K562 (cell line): ENCODE results near the gene BMI1. TPM values are rescaled to one million over a fixed set of nuclear protein-coding genes. Genes with fewer than 3 reads are reported as not detected.

ENCODE experiments used
- CHD1 ChIP-seq: fragments of 200-600 bp; sonication (generic); IDR thresholded peaks from one replicate; pipeline ENCODE4 v1.6.1; 2012; ENCODE audit warnings: mild to moderate bottlenecking, moderate library complexity, low read length, inconsistent platforms
- CHD2 ChIP-seq: IDR thresholded peaks from 2 replicates; pipeline ENCODE4 v1.6.1; 2011; ENCODE audit warnings: low read depth, low read length
- CSDE1 ChIP-seq, 2 experiments: fragments of 450-650 bp; IDR thresholded peaks; 2 replicates each; pipeline ENCODE4 v1.6.1; 2016; ENCODE audit warnings: mild to moderate bottlenecking in 1 of 2
- ELF4 ChIP-seq: fragments of 450-650 bp; formaldehyde crosslinking; IDR thresholded peaks from 2 replicates; pipeline ENCODE4 v1.4.0; 2022; ENCODE audit warnings: missing genetic modification characterization
- FOXK2 ChIP-seq, 2 experiments: fragments of 450-650 bp; IDR thresholded peaks in 1 of 2; conservative IDR thresholded peaks in 1 of 2; 2 replicates each; pipeline ENCODE4 v1.6.1; 2016; ENCODE audit warnings: low read depth in 2 of 2, mild to moderate bottlenecking in 1 of 2
- HES1 ChIP-seq: fragments of 450-650 bp; IDR thresholded peaks from 2 replicates; pipeline ENCODE4 v1.6.1; 2016; ENCODE audit warnings: low read depth, mild to moderate bottlenecking, moderate library complexity
- HNRNPLL ChIP-seq: fragments of 200-400 bp; formaldehyde crosslinking; IDR thresholded peaks from 2 replicates; pipeline ENCODE4 v1.6.1; 2017; ENCODE audit warnings: low read length, low read depth, mild to moderate bottlenecking; ENCODE audit not compliant: poor library complexity, severe bottlenecking
- HSF4 ChIP-seq: fragments of 250-450 bp; sonication (Bioruptor Pico); IDR thresholded peaks from 2 replicates; pipeline ENCODE4 v2.1.2; 2022; ENCODE audit warnings: mild to moderate bottlenecking, moderate library complexity, borderline replicate concordance
- KDM1A ChIP-seq, 2 experiments: fragments of 450-650 bp; IDR thresholded peaks; 2 replicates each; pipeline ENCODE4 v1.6.1; 2016; ENCODE audit warnings: mild to moderate bottlenecking in 2 of 2
- RBM22 ChIP-seq: fragments of 200-400 bp; formaldehyde crosslinking; IDR thresholded peaks from 2 replicates; pipeline ENCODE4 v1.6.1; 2018; ENCODE audit warnings: low read length, low read depth; ENCODE audit not compliant: poor library complexity, severe bottlenecking
- RUNX1 ChIP-seq: sonication (generic); IDR thresholded peaks from 2 replicates; pipeline ENCODE4 v1.6.1; 2016; ENCODE audit warnings: antibody characterized with exemption, low read depth
- SNAPC5 ChIP-seq: fragments of 250-450 bp; sonication (Bioruptor Pico); IDR thresholded peaks from 2 replicates; pipeline ENCODE4 v1.8.0; 2021; ENCODE audit warnings: moderate library complexity, mild to moderate bottlenecking, inconsistent platforms
- SRSF7 ChIP-seq: fragments of 200-400 bp; formaldehyde crosslinking; optimal IDR thresholded peaks from 2 replicates; pipeline ENCODE3; 2017; ENCODE audit warnings: mild to moderate bottlenecking, low read depth, low read length
- THRA ChIP-seq: fragments of 450-650 bp; IDR thresholded peaks from 2 replicates; pipeline ENCODE4 v1.6.1; 2017; ENCODE audit warnings: mild to moderate bottlenecking, moderate library complexity
- YBX1 ChIP-seq: fragments of 450-650 bp; IDR thresholded peaks from 2 replicates; pipeline ENCODE4 v1.7.1; 2016; ENCODE audit warnings: mild to moderate bottlenecking
- ZNF239 ChIP-seq: fragments of 250-450 bp; sonication (Bioruptor Pico); IDR thresholded peaks from 2 replicates; pipeline ENCODE4 v1.4.0; 2020; ENCODE audit warnings: mild to moderate bottlenecking
- ZNF407 ChIP-seq: fragments of 450-650 bp; IDR thresholded peaks from 2 replicates; pipeline ENCODE4 v1.6.1; 2016; ENCODE audit warnings: low read depth
- ZNF41 ChIP-seq: fragments of 250-450 bp; sonication (Bioruptor Pico); conservative IDR thresholded peaks from 2 replicates; pipeline ENCODE4 v1.4.0; 2020; ENCODE audit warnings: mild to moderate bottlenecking
- polyA plus RNA-seq, 8 experiments: library from polyadenylated mRNA; depleted of rRNA in 4 of 8; stranded (reverse) in 5 of 8; unstranded in 3 of 8; fragments of >200 nt; fragmentation: Nextera tagmentation in 2 of 8; fragmentation: Illumina TruSeq in 1 of 8; extraction: Ambion mirVana in 2 of 8; extraction: Trizol in 1 of 8; gene quantifications; 2 replicates each; pipeline versions ENCODE4 v1.2.1 to v1.2.3, GENCODE V29; 2011 to 2014; ENCODE audit warnings: inconsistent platforms in 1 of 8, missing spikeins in 1 of 8
- total RNA-seq, 7 experiments: library from RNA; depleted of rRNA in 6 of 7; stranded (reverse); fragments of >200 nt in 6 of 7; fragmentation: Illumina TruSeq in 2 of 7; extraction: Trizol in 2 of 7; gene quantifications; 2 replicates each; pipeline versions ENCODE4 v1.2.1 to v1.2.3, GENCODE V29; 2011 to 2021; ENCODE audit warnings: low replicate concordance in 1 of 7

Gene BMI1
- total and polyA plus RNA-seq, 9 of the 15 experiments (the other 6 are each of a cell fraction or from before 2014, with no cell fraction given): 21.4 to 103 (median 70.8) TPM

DNA sequence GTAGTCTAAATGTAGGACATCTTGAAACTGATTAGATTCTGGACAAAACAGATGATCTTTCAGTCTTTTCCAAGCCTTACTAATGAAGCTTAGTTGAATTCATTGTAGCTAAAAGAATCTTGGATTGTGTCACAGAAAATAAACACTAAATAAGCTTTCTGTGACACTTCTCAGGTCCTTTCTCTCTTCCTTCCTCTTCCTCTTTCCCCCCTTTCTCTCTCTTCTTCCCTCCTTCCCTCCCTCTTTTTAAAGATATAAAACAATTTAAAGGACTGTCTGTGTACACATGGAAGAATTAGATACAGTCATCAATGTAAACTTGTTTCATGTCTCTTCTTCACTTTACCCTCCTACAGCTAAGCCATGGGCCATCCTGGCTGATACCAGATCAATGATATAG lies 10.0 kb upstream of the BMI1 start (continued):
- TF ChIP-seq SNAPC5 (CRISPR knock-in tag) (no peak), ZNF239 (CRISPR knock-in tag) (no peak), CHD1 (no peak), RBM22 (no peak), SRSF7 (no peak), ZNF407 (0 out of 2 replicates have a peak, but pooled peaks have one; percentile 12), YBX1 (no peak), CHD2 (no peak), HES1 (no peak), HSF4 (CRISPR knock-in tag) (no peak), ZNF41 (CRISPR knock-in tag) (no peak), FOXK2 (conservative IDR thresholded peaks at IDR 0.05 in 1 of 2, IDR thresholded peaks at IDR 0.05 in 1 of 2; ENCODE audit: low read depth in 2 of 2) (0 out of 4 replicates have a peak, but pooled peaks of 1 of the 2 experiments have one; percentile 41), RUNX1 (no peak), ELF4 (no peak), THRA (no peak), CSDE1 (IDR thresholded peaks at IDR 0.05) (no peak), KDM1A (IDR thresholded peaks at IDR 0.05) (no peak; a peak in 1 of 4 replicates), HNRNPLL (no peak)
